ENCODE data around the gene PAX7. TPM values are rescaled to one million over a fixed set of nuclear protein-coding genes. Genes with fewer than 3 reads are reported as not detected.

PAX7 gene
- total and polyA plus RNA-seq, 8 donors, result not detected

GRCh38 chr1:18670868-18671225 lies 40.2 kb downstream of the PAX7 start:
- Histone ChIP-seq H3K4me1 (peaks cover 0 to 33% (median 14%) of the 10 kb centered on the region in 4 donors), H3K27me3 (peaks cover 0 to 76% (median 17%) of the 10 kb centered on the region in 3 donors), H3K4me3 (no peak overlapping the region), H3K9me3 (no peaks in the 10 kb centered on the region), H3K27ac (no peak overlapping the region), H3K36me3 (no peaks in the 10 kb centered on the region)
- TF ChIP-seq POLR2A (IDR thresholded peaks at IDR 0.05) (no peak), POLR2AphosphoS5 (IDR thresholded peaks at IDR 0.05) (no peak), EP300 (IDR thresholded peaks at IDR 0.05) (no peak), CTCF (IDR thresholded peaks at IDR 0.05) (no peak)
- intact Hi-C loops (cut with DNase I; ENCODE audit: low total_unique reads), result no loop called here
- WGBS, 5 donors, result 77 to 90% (median 82%) methylated on average over 5 of the region's 5 CpGs
- DNase-seq, result peak in 1 of 2 donors; percentile 22

- 36 to 49% (median 42%) methylated on average over 5 of the region's 5 CpGs for WGBS, 5 donors
- H3K9me3 ChIP-seq, result no peaks in the 10 kb centered on the region
- no peak overlapping the region for H3K27ac ChIP-seq
- no peak overlapping the region for H3K4me3 ChIP-seq
- no peak for TF ChIP-seq EP300 (IDR thresholded peaks at IDR 0.05)
- TF ChIP-seq CTCF (IDR thresholded peaks at IDR 0.05), result no peak
- no peak for TF ChIP-seq POLR2AphosphoS5 (IDR thresholded peaks at IDR 0.05)
- no peak for TF ChIP-seq POLR2A (IDR thresholded peaks at IDR 0.05)
- H3K27me3 ChIP-seq, result peaks cover 0 to 84% (median 29%) of the 10 kb centered on the region in 3 donors
- DNase-seq, result no peak
- intact Hi-C loops (cut with DNase I; ENCODE audit: low total_unique reads), result no loop called here
- no peaks in the 10 kb centered on the region for H3K36me3 ChIP-seq
- H3K4me1 ChIP-seq, result peaks cover 0 to 16% (median 6%) of the 10 kb centered on the region in 4 donors
Measured at GRCh38 chr1:18673976-18674375, 43.3 kb downstream of the PAX7 start.

- Histone ChIP-seq H3K36me3 (no peaks in the 10 kb centered on the region), H3K9me3 (no peaks in the 10 kb centered on the region), H3K4me1 (no peaks in the 10 kb centered on the region), H3K27ac (no peak overlapping the region), H3K4me3 (no peak overlapping the region), H3K27me3 (peaks cover 0 to 92% (median 29%) of the 10 kb centered on the region in 3 donors)
- no peak for DNase-seq
- intact Hi-C loops (cut with DNase I; ENCODE audit: low total_unique reads), result no loop called here
- TF ChIP-seq POLR2A (IDR thresholded peaks at IDR 0.05) (no peak), CTCF (IDR thresholded peaks at IDR 0.05) (no peak), EP300 (IDR thresholded peaks at IDR 0.05) (no peak), POLR2AphosphoS5 (IDR thresholded peaks at IDR 0.05) (no peak)
- 11 to 31% (median 14%) methylated on average over 2 to 6 of the region's 6 CpGs for whole genome bisulfite sequencing, 5 donors
Measured at GRCh38 chr1:18676332-18676781, 45.7 kb downstream of the PAX7 start.

- Histone ChIP-seq H3K9me3 (no peaks in the 10 kb centered on the region), H3K4me3 (no peak overlapping the region), H3K27me3 (peaks cover 0 to 87% (median 32%) of the 10 kb centered on the region in 3 donors), H3K36me3 (no peaks in the 10 kb centered on the region), H3K27ac (no peak overlapping the region), H3K4me1 (no peaks in the 10 kb centered on the region)
- intact Hi-C loops (cut with DNase I; ENCODE audit: low total_unique reads), result no loop called here
- TF ChIP-seq POLR2AphosphoS5 (IDR thresholded peaks at IDR 0.05), result no peak
- no peak for TF ChIP-seq EP300 (IDR thresholded peaks at IDR 0.05)
- peak in 5 of 7 experiments; percentile 13 to 45 (median 27) for TF ChIP-seq CTCF (IDR thresholded peaks at IDR 0.05)
- no peak for TF ChIP-seq POLR2A (IDR thresholded peaks at IDR 0.05)
- WGBS, 5 donors, result 53 to 74% (median 73%) methylated on average over 4 of the region's 4 CpGs
- DNase-seq, result peak in 1 of 2 donors; percentile 42
Measured at GRCh38 chr1:18681423-18681835, 50.8 kb downstream of the PAX7 start.
